Esophagus muscularis mucosa (tissue), 4 donors: ENCODE measurements around the gene OR51A7. TPM values are rescaled to one million over a fixed set of nuclear protein-coding genes. Genes with fewer than 3 reads are reported as not detected.
"Not testable (repeated sequence)": the region's sequence is repeated elsewhere in the genome, so short reads cannot be mapped to it uniquely, and the experiment has no call there.

Experiments used
- DNase-seq: peaks from one replicate; pipeline ENCODE4 v3.0.0-alpha.2; 2017; ENCODE audit errors: extremely low spot score
- H3K27ac ChIP-seq, 4 donors: fragments of 200-600 bp; sonication (generic); replicated peaks in 1 of 4; 1 replicate in 3 of 4; 2 replicates in 1 of 4; pipeline ENCODE4 v1.5.1; 2016 to 2019; ENCODE audit warnings: mild to moderate bottlenecking in 1 of 4
- H3K27me3 ChIP-seq, 4 donors: fragments of 200-600 bp; sonication (generic); one replicate each; pipeline versions ENCODE4 v1.5.1 to v1.6.0; 2016 to 2019
- H3K36me3 ChIP-seq, 4 donors: fragments of 200-600 bp; sonication (generic); one replicate each; pipeline ENCODE4 v1.5.1; 2016 to 2019
- H3K4me1 ChIP-seq, 4 donors: fragments of 200-600 bp; sonication (generic); one replicate each; pipeline ENCODE4 v1.5.1; 2016 to 2019
- H3K4me3 ChIP-seq, 4 donors: fragments of 200-600 bp; sonication (generic); 1 replicate in 2 of 4; 2 replicates in 2 of 4; pipeline ENCODE4 v1.5.1; 2016 to 2019; ENCODE audit warnings: mild to moderate bottlenecking in 4 of 4, moderate library complexity in 1 of 4
- H3K9me3 ChIP-seq, 4 donors: fragments of 200-600 bp; sonication (generic); 1 replicate in 3 of 4; 2 replicates in 1 of 4; pipeline ENCODE4 v1.5.1; 2016 to 2019
- EP300 ChIP-seq: sonication (generic); formaldehyde crosslinking; IDR thresholded peaks from one replicate; pipeline ENCODE4 v1.6.1; 2017; ENCODE audit warnings: antibody characterized with exemption
- POLR2A ChIP-seq: fragments of 450-650 bp; IDR thresholded peaks from one replicate; pipeline ENCODE4 v1.6.1; 2017; ENCODE audit warnings: antibody characterized with exemption, moderate library complexity, mild to moderate bottlenecking, low read depth
- POLR2AphosphoS5 ChIP-seq, 2 donors: sonication (generic); formaldehyde crosslinking; IDR thresholded peaks; one replicate each; pipeline ENCODE4 v1.6.1; 2017; ENCODE audit warnings: antibody characterized with exemption in 2 of 2
- whole genome bisulfite sequencing: methylation state at CpG from one replicate; pipeline ENCODE4 v1.1.5; 2018; 5-methylcytosine and 5-hydroxymethylcytosine counted together
- intact Hi-C: fragments of 100-400 bp; cut with DNase I; formaldehyde crosslinking; loops from one replicate; pipeline ENCODE4 v1.15.1; 2023
- total RNA-seq, 4 donors: library from RNA; depleted of rRNA; stranded (reverse); fragments of >200 nt; gene quantifications; one replicate each; pipeline versions ENCODE4 v1.1.0 to v1.2.1, GENCODE V29; 2016
- TF ChIP-seq, protein P1 (sequence below), 3 experiments: fragments of 200-600 bp in 2 of 3; fragments of 450-650 bp in 1 of 3; sonication (generic) in 2 of 3; IDR thresholded peaks; one replicate each; pipeline ENCODE4 v1.5.1; 2017 to 2019; ENCODE audit warnings: antibody characterized with exemption in 3 of 3, mild to moderate bottlenecking in 2 of 3, moderate library complexity in 1 of 3

OR51A7 gene
- total RNA-seq = not detected

DNA sequence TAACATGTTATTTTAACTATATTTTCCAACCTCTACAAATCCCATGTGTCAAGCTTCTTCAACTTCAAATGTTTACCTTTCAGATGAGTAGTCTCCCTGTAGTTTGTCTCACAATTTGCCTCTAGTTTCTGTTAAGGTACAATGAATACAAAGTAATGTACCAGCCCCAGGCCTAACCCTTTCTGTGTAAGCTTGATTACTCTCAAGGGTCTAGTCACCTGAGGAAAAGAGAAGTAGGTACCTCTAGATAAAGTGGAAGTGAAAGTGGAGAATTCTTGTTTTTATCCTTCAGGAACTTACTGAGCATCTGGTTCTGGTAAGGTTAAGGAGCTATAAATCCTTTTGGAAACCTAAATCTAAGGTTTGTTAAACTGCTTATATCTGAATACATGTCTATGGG is at the start of gene OR51A7:
Gene OR51A7 (plus strand): TSS at position 300 of the 400 bp plus-strand sequence. CDS start 3,587 bp downstream, outside the sequence.
- no peak for TF ChIP-seq POLR2A
- TF ChIP-seq, protein P1, sequence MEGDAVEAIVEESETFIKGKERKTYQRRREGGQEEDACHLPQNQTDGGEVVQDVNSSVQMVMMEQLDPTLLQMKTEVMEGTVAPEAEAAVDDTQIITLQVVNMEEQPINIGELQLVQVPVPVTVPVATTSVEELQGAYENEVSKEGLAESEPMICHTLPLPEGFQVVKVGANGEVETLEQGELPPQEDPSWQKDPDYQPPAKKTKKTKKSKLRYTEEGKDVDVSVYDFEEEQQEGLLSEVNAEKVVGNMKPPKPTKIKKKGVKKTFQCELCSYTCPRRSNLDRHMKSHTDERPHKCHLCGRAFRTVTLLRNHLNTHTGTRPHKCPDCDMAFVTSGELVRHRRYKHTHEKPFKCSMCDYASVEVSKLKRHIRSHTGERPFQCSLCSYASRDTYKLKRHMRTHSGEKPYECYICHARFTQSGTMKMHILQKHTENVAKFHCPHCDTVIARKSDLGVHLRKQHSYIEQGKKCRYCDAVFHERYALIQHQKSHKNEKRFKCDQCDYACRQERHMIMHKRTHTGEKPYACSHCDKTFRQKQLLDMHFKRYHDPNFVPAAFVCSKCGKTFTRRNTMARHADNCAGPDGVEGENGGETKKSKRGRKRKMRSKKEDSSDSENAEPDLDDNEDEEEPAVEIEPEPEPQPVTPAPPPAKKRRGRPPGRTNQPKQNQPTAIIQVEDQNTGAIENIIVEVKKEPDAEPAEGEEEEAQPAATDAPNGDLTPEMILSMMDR (IDR thresholded peaks at IDR 0.05) = no peak
- no peak for TF ChIP-seq EP300
- TF ChIP-seq POLR2AphosphoS5 (IDR thresholded peaks at IDR 0.05) = no peak
- no peak for DNase-seq
- Histone ChIP-seq H3K4me3 (no peak within 1 kb of the TSS), H3K9me3 (no peaks in the 10 kb centered on the region), H3K27me3 (peaks cover 0 to 4% (median 0%) of the 10 kb centered on the region in 4 donors), H3K4me1 (no peaks in the 10 kb centered on the region), H3K36me3 (no peaks in the 10 kb centered on the region), H3K27ac (no peak within 1 kb of the TSS)
- intact Hi-C loops = no loop called here

GRCh38 chr11:4854286-4854685 is 49.3 kb upstream of the OR51A7 start:
- H3K27ac ChIP-seq, H3K4me3 ChIP-seq, H3K9me3 ChIP-seq, H3K27me3 ChIP-seq, intact Hi-C loops, H3K4me1 ChIP-seq, DNase-seq, H3K36me3 ChIP-seq: not testable (repeated sequence)
- WGBS = 83% methylated on average over 7 of the region's 7 CpGs

DNA sequence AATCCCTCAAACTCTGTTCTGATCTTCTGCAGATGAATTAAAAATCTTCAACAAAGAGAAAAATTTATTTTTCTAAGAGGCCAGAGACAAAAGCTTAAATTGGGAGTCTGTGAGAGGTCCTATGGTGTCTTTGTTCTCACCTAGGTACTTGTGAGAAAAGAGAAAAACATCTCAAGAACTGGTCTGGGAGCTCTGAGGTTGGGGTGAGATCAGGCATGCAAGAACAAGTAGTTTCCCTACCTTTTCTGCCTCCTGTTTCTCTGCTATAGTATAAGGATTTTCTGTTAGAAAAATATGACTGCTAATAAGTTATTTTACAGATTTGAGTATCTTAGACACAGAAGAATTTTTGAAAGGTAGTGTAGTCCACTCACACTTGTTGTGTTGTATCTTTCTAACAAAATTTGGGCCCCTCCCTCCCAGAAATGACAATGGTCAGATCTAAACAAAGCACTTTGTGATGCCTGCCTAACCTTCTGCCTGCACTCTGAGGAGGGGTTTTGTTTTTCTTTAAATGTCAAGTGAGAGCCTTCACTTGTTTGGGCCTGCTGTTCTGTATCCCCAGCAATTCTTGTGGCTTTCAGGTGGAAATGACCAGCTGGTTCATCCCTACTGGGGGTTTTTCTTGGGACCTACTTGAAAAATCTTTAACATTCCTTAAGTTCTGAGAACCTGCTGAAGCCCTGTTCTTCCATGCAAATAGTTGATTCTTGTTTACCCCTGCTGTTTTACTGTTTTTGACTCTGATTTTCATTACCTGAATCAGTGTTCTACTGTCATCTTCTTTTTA is 40.9 kb upstream of the OR51A7 start:
- H3K9me3 ChIP-seq = peaks cover 0 to 6% (median 0%) of the 10 kb centered on the region in 4 donors
- intact Hi-C loops = no loop called here
- no peak for DNase-seq

GRCh38 chr11:4863876-4864275 is 39.7 kb upstream of the OR51A7 start:
- 71% methylated on average over 4 of the region's 4 CpGs for WGBS
- Histone ChIP-seq H3K9me3 (peaks cover 0 to 6% (median 0%) of the 10 kb centered on the region in 4 donors), H3K27me3 (no peaks in the 10 kb centered on the region), H3K27ac (no peak overlapping the region), H3K4me1 (no peaks in the 10 kb centered on the region), H3K4me3 (no peak overlapping the region), H3K36me3 (no peaks in the 10 kb centered on the region)
- TF ChIP-seq, protein P1 (IDR thresholded peaks at IDR 0.05) = no peak
- TF ChIP-seq EP300 = no peak
- no peak for TF ChIP-seq POLR2A
- TF ChIP-seq POLR2AphosphoS5 (IDR thresholded peaks at IDR 0.05) = no peak
- DNase-seq = no peak
- intact Hi-C loops = no loop called here

More for the DNA sequence above, 40.9 kb upstream of the OR51A7 start:
- no peak overlapping the region for H3K4me3 ChIP-seq
- H3K36me3 ChIP-seq = no peaks in the 10 kb centered on the region
- TF ChIP-seq POLR2A (no peak), POLR2AphosphoS5 (IDR thresholded peaks at IDR 0.05) (no peak), EP300 (no peak)
- TF ChIP-seq, protein P1 (IDR thresholded peaks at IDR 0.05) = no peak
- H3K27me3 ChIP-seq = no peaks in the 10 kb centered on the region
- no peak overlapping the region for H3K27ac ChIP-seq
- H3K4me1 ChIP-seq = no peaks in the 10 kb centered on the region

DNA sequence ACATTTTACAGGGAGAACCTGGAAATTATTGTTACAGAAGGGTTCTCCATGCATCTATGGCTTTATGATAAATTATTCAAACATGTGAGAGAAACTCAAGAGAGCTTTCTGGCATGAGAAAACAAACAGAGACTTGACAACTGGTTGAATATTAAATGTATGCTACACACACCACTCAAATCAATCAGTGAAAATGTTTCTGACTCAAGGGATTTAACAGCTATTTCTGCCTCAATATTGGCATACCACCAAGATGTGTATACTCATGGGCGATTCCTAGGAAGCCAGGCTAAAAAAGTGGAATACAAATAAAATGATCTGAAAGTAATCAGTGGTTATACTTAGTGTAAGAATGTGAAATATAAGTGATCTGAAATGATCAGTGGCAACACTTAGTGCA is 37.7 kb upstream of the OR51A7 start:
- 47% methylated on average over 1 of the region's 1 CpG for WGBS
- Histone ChIP-seq H3K4me3 (no peak overlapping the region), H3K27ac (no peak overlapping the region), H3K27me3 (no peaks in the 10 kb centered on the region), H3K36me3 (no peaks in the 10 kb centered on the region), H3K9me3 (peaks cover 0 to 6% (median 0%) of the 10 kb centered on the region in 4 donors), H3K4me1 (no peaks in the 10 kb centered on the region)
- intact Hi-C loops = no loop called here
- DNase-seq = no peak
- TF ChIP-seq EP300 (no peak), POLR2A (no peak), POLR2AphosphoS5 (IDR thresholded peaks at IDR 0.05) (no peak)
- TF ChIP-seq, protein P1 (IDR thresholded peaks at IDR 0.05) = no peak
